NT2/D1 (cell line): Measurements from ENCODE around the gene CRNN.

Experiments
- SUZ12 ChIP-seq: IDR thresholded peaks from 2 replicates; pipeline ENCODE4 v1.6.1; 2011; ENCODE audit not compliant: insufficient read length, insufficient read depth; ENCODE audit errors: extremely low read depth
- YY1 ChIP-seq: IDR thresholded peaks from 2 replicates; pipeline ENCODE4 v1.6.1; 2011; ENCODE audit not compliant: insufficient read length, insufficient read depth

DNA sequence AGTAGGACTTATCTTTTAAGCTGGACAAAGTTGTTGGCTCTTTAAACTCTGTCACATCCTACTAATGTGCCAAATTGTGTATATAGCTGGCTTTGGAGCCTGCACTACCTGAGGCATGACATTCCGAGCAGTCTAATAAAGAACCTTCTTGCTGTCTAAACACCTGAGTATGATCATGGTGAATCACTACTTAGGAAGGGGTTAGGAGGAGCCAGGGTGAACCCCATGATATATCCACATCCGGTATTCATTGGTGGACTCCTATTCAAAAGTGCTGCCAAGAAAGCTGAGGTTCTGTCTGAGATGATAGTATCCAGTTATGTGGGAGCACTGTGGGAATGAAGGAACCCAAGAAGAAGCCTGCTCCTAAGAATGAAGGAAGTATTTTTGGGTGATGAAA lies 27.1 kb downstream of the CRNN start:
- TF ChIP-seq YY1 (no peak), SUZ12 (no peak)
